Muscle of arm (tissue), 12 donors: Measurements from ENCODE around the gene HMGCLL1. TPM values are rescaled to one million over a fixed set of nuclear protein-coding genes. Genes with fewer than 3 reads are reported as not detected.

ENCODE experiments used
- DNase-seq: peaks from one replicate; pipeline ENCODE4 v3.0.0-alpha.2; 2013
- polyA plus RNA-seq, 12 donors: library from polyadenylated mRNA; unstranded; fragments of 120-200 nt; gene quantifications; one replicate each; pipeline ENCODE4 v1.2.1, GENCODE V29; 2013; ENCODE audit not compliant: insufficient read length in 12 of 12

The HMGCLL1 gene
- polyA plus RNA-seq, 12 donors, result 5.4 to 11.9 (median 6.8) TPM; not detected in 2

GRCh38 chr6:55541024-55541423 is 38.0 kb downstream of the HMGCLL1 start:
- no peak for DNase-seq

GRCh38 chr6:55536391-55536956 is 42.5 kb downstream of the HMGCLL1 start:
- DNase-seq, result no peak

- DNase-seq, result no peak
Measured at GRCh38 chr6:55531496-55531895, 47.5 kb downstream of the HMGCLL1 start.

- no peak for DNase-seq
Measured at GRCh38 chr6:55530931-55531330, 48.1 kb downstream of the HMGCLL1 start.

- DNase-seq, result no peak
Measured at GRCh38 chr6:55528624-55529023, 50.4 kb downstream of the HMGCLL1 start.

GRCh38 chr6:55524441-55524840 is 54.6 kb downstream of the HMGCLL1 start:
- no peak for DNase-seq

- DNase-seq, result peak; percentile 38
Measured at GRCh38 chr6:55518529-55519060, 60.4 kb downstream of the HMGCLL1 start.

GRCh38 chr6:55516736-55517135 is 62.3 kb downstream of the HMGCLL1 start:
- no peak for DNase-seq

GRCh38 chr6:55512904-55513303 is 66.1 kb downstream of the HMGCLL1 start:
- DNase-seq, result no peak

GRCh38 chr6:55511122-55511800 is 67.7 kb downstream of the HMGCLL1 start:
- no peak for DNase-seq

GRCh38 chr6:55499591-55499990 is 79.4 kb downstream of the HMGCLL1 start:
- no peak for DNase-seq

GRCh38 chr6:55497694-55498093 is 81.3 kb downstream of the HMGCLL1 start:
- no peak for DNase-seq

- DNase-seq, result no peak
Measured at GRCh38 chr6:55496201-55496600, 82.8 kb downstream of the HMGCLL1 start.

GRCh38 chr6:55495277-55495676 is 83.7 kb downstream of the HMGCLL1 start:
- DNase-seq, result no peak

- no peak for DNase-seq
Measured at GRCh38 chr6:55494411-55494810, 84.6 kb downstream of the HMGCLL1 start.

- no peak for DNase-seq
Measured at GRCh38 chr6:55492259-55492658, 86.7 kb downstream of the HMGCLL1 start.

- DNase-seq, result no peak
Measured at GRCh38 chr6:55490871-55491270, 88.1 kb downstream of the HMGCLL1 start.

GRCh38 chr6:55474382-55474781 is 104.6 kb downstream of the HMGCLL1 start:
- DNase-seq, result no peak

GRCh38 chr6:55473722-55474121 is 105.3 kb downstream of the HMGCLL1 start:
- no peak for DNase-seq

- DNase-seq, result peak; percentile 46
Measured at GRCh38 chr6:55469951-55470366, 109.0 kb downstream of the HMGCLL1 start.

- DNase-seq, result no peak
Measured at GRCh38 chr6:55456016-55456415, 123.0 kb downstream of the HMGCLL1 start.

GRCh38 chr6:55450005-55450404 is 129.0 kb downstream of the HMGCLL1 start:
- DNase-seq, result peak; percentile 45

- DNase-seq, result no peak
Measured at GRCh38 chr6:55449225-55449624, 129.8 kb downstream of the HMGCLL1 start.

GRCh38 chr6:55448451-55448850 is 130.5 kb downstream of the HMGCLL1 start:
- DNase-seq, result no peak
